Neural cell (in vitro differentiated cells): ENCODE data around the gene LSAMP. TPM values are rescaled to one million over a fixed set of nuclear protein-coding genes. Genes with fewer than 3 reads are reported as not detected.

Experiments used
- H2AFZ ChIP-seq: fragments of 200-600, 300-800 bp; sonication (generic), shearing (Covaris generic); 2 replicates; pipeline ENCODE4 v1.6.0; 2014; ENCODE audit warnings: low read depth, mild to moderate bottlenecking, antibody characterized with exemption, low read length, moderate library complexity
- H3F3A ChIP-seq: fragments of 200-600 bp; shearing (Covaris generic); 2 replicates; pipeline ENCODE4 v1.6.1; 2016; ENCODE audit warnings: mild to moderate bottlenecking, moderate library complexity, mixed read lengths, antibody characterized with exemption, low read length; ENCODE audit not compliant: insufficient read depth, poor library complexity, severe bottlenecking
- H3K27ac ChIP-seq: fragments of 200-600, 300-800 bp; sonication (generic), shearing (Covaris generic); 2 replicates; pipeline ENCODE4 v1.5.1; 2014; ENCODE audit warnings: mild to moderate bottlenecking, low read length, moderate library complexity
- H3K27me3 ChIP-seq: fragments of 300-800, 200-600 bp; sonication (generic), shearing (Covaris generic); 2 replicates; pipeline ENCODE4 v1.6.0; 2014; ENCODE audit warnings: mild to moderate bottlenecking, low read depth, low read length, moderate library complexity; ENCODE audit not compliant: insufficient read depth
- H3K36me3 ChIP-seq: fragments of 300-800, 200-600 bp; sonication (generic), shearing (Covaris generic); 2 replicates; pipeline ENCODE4 v1.5.1; 2014; ENCODE audit warnings: mild to moderate bottlenecking, antibody characterized with exemption, low read length, moderate library complexity; ENCODE audit not compliant: insufficient read depth
- H3K4me2 ChIP-seq: fragments of 300-800, 200-600 bp; sonication (generic), shearing (Covaris generic); 2 replicates; pipeline ENCODE4 v1.6.0; 2014; ENCODE audit warnings: mild to moderate bottlenecking, low read length
- H3K4me3 ChIP-seq: fragments of 300-800, 200-600 bp; sonication (generic), shearing (Covaris generic); 2 replicates; pipeline ENCODE4 v1.5.1; 2014; ENCODE audit warnings: mild to moderate bottlenecking, low read length, moderate library complexity
- H3K79me2 ChIP-seq: fragments of 200-600 bp; shearing (Covaris generic); replicated peaks from 2 replicates; pipeline ENCODE4 v1.6.0; 2014; ENCODE audit warnings: mild to moderate bottlenecking, low read length, moderate library complexity; ENCODE audit not compliant: insufficient read depth
- H3K9ac ChIP-seq: fragments of 300-800, 200-600 bp; sonication (generic), shearing (Covaris generic); 2 replicates; pipeline ENCODE4 v1.6.1; 2016; ENCODE audit warnings: mild to moderate bottlenecking, low read length, mixed read lengths
- H3K9me2 ChIP-seq: fragments of 200-600 bp; shearing (Covaris generic); 2 replicates; pipeline ENCODE4 v1.6.1; 2016; ENCODE audit warnings: mild to moderate bottlenecking, low read length, mixed read lengths; ENCODE audit not compliant: insufficient read depth
- H3K9me3 ChIP-seq: fragments of 200-600, 300-800 bp; sonication (generic), shearing (Covaris generic); 2 replicates; pipeline ENCODE4 v1.6.1; 2016; ENCODE audit warnings: mild to moderate bottlenecking, mixed run types, low read length, moderate library complexity, mixed read lengths
- H4K20me1 ChIP-seq: fragments of 200-600 bp; shearing (Covaris generic); 2 replicates; pipeline ENCODE4 v1.6.1; 2016; ENCODE audit warnings: mild to moderate bottlenecking, mixed run types; ENCODE audit not compliant: insufficient read depth
- CTCF ChIP-seq: fragments of 450-650 bp; IDR thresholded peaks from 2 replicates; pipeline ENCODE4 v1.5.1; 2014; ENCODE audit warnings: antibody characterized with exemption, mild to moderate bottlenecking, moderate library complexity; ENCODE audit not compliant: poor library complexity, severe bottlenecking
- EP300 ChIP-seq: fragments of 450-650 bp; conservative IDR thresholded peaks from 2 replicates; pipeline ENCODE4 v1.6.1; 2014; ENCODE audit warnings: antibody characterized with exemption, mild to moderate bottlenecking, moderate library complexity; ENCODE audit not compliant: poor library complexity, severe bottlenecking
- EZH2 ChIP-seq: fragments of 200-600, 300-800 bp; shearing (Covaris generic), sonication (generic); IDR thresholded peaks from 2 replicates; pipeline ENCODE4 v1.6.1; 2014; ENCODE audit warnings: antibody characterized with exemption, low read length, borderline replicate concordance, mild to moderate bottlenecking; ENCODE audit not compliant: insufficient read depth, poor library complexity, severe bottlenecking
- MXI1 ChIP-seq: fragments of 450-650 bp; conservative IDR thresholded peaks from 2 replicates; pipeline ENCODE4 v1.6.1; 2014; ENCODE audit warnings: antibody characterized with exemption, mild to moderate bottlenecking; ENCODE audit not compliant: poor library complexity, severe bottlenecking
- POLR2AphosphoS5 ChIP-seq: IDR thresholded peaks from 2 replicates; pipeline ENCODE4 v1.6.1; 2012
- RAD21 ChIP-seq: fragments of 450-650 bp; conservative IDR thresholded peaks from 2 replicates; pipeline ENCODE4 v1.6.1; 2014; ENCODE audit warnings: antibody characterized with exemption, mild to moderate bottlenecking, moderate library complexity
- REST ChIP-seq: IDR thresholded peaks from 2 replicates; pipeline ENCODE4 v1.6.1; 2012; ENCODE audit warnings: borderline replicate concordance
- SMC3 ChIP-seq: fragments of 450-650 bp; conservative IDR thresholded peaks from 2 replicates; pipeline ENCODE4 v1.6.1; 2014; ENCODE audit warnings: antibody characterized with exemption, mild to moderate bottlenecking, moderate library complexity; ENCODE audit not compliant: poor library complexity
- TAF1 ChIP-seq: IDR thresholded peaks from 2 replicates; pipeline ENCODE4 v1.6.1; 2012; ENCODE audit warnings: low read depth
- polyA plus RNA-seq: library from polyadenylated mRNA; depleted of rRNA; stranded (reverse); fragments of >200 nt; gene quantifications from 2 replicates; pipeline ENCODE4 v1.2.3, GENCODE V29; 2014

The LSAMP gene
- polyA plus RNA-seq, 1 donor from 2014 or later: 93.6 TPM

- no peaks in the 10 kb centered on the region for H3K9me3 ChIP-seq
- H2AFZ ChIP-seq: no peak overlapping the region
- H3K9me2 ChIP-seq: no peaks in the 10 kb centered on the region
- H4K20me1 ChIP-seq: no peaks in the 10 kb centered on the region
- no peak overlapping the region for H3K4me2 ChIP-seq
- no peaks in the 10 kb centered on the region for H3K36me3 ChIP-seq
- no peaks in the 10 kb centered on the region for H3K27me3 ChIP-seq
- H3K9ac ChIP-seq: no peak overlapping the region
- H3K79me2 ChIP-seq: no peaks in the 10 kb centered on the region
- H3K27ac ChIP-seq: no peak overlapping the region
- H3K4me3 ChIP-seq: no peak overlapping the region
- H3F3A ChIP-seq: no peaks in the 10 kb centered on the region
- TF ChIP-seq POLR2AphosphoS5: no peak
- TF ChIP-seq SMC3: no peak
- TF ChIP-seq EP300: no peak
- no peak for TF ChIP-seq EZH2
- no peak for TF ChIP-seq TAF1
- TF ChIP-seq MXI1: no peak
- TF ChIP-seq CTCF: no peak
- no peak for TF ChIP-seq REST
- TF ChIP-seq RAD21: no peak
Measured at GRCh38 chr3:116301422-116301821, 143.9 kb downstream of the LSAMP start.

- Histone ChIP-seq H2AFZ (no peak overlapping the region), H3K36me3 (no peaks in the 10 kb centered on the region)
- TF ChIP-seq SMC3 (no peak), RAD21 (no peak), REST (no peak), MXI1 (no peak), EP300 (no peak), POLR2AphosphoS5 (no peak), EZH2 (no peak), TAF1 (no peak), CTCF (no peak)
Measured at GRCh38 chr3:116300226-116300625, 145.1 kb downstream of the LSAMP start.

More at GRCh38 chr3:116300226-116300625, 145.1 kb downstream of the LSAMP start:
- Histone ChIP-seq H3K9me3 (no peaks in the 10 kb centered on the region), H3K4me3 (no peak overlapping the region), H3K4me2 (no peak overlapping the region), H3K79me2 (no peaks in the 10 kb centered on the region), H3K9me2 (no peaks in the 10 kb centered on the region), H3K27me3 (no peaks in the 10 kb centered on the region), H4K20me1 (no peaks in the 10 kb centered on the region), H3F3A (no peaks in the 10 kb centered on the region), H3K27ac (no peak overlapping the region), H3K9ac (no peak overlapping the region)
